ENCODE results near the gene CTNNBL1. TPM values are rescaled to one million over a fixed set of nuclear protein-coding genes. Genes with fewer than 3 reads are reported as not detected.

Gene CTNNBL1
- total RNA-seq, 1 experiment from 2014 or later: 55.4 TPM

DNA sequence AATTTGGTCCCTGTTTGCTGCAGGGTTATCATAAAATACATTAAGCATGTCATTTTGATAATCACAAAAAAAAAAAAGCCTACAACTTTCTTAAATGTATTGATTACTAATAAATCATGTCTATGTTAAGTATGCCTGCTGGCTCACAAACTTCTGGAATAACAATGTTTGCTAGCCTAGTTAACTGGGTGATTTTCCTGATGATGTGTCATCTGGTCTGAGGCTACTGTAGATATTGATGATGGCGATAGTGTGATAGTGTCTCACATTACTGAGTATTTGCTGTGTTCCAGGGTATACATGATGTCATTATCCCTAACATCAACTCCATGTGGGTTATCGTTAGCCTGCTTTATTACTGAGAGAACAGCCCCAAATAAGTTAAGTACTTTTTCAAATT is 122.9 kb downstream of the CTNNBL1 start:
- RAD21 ChIA-PET (ENCODE audit: low non-redundant PET in 1 of 2, low total read pairs in 2 of 2, uncharacterized antibody in 2 of 2, unreplicated experiment in 2 of 2): no interaction called here
- CTCF ChIA-PET: no interaction called here
- ATAC-seq (no peak), DNase-seq (ENCODE audit: low read depth, low spot score) (no peak)
- Histone ChIP-seq H3K4me3 (replicated peaks in 1 of 2; ENCODE audit: low read depth in 1 of 2, low read length in 2 of 2) (no peak overlapping the region), H3K36me3 (ENCODE audit: control insufficient read depth in 1 of 2, insufficient read depth in 2 of 2, low read length in 2 of 2) (no peaks in the 10 kb centered on the region), H3K27me3 (ENCODE audit: insufficient read depth, low read length) (no peaks in the 10 kb centered on the region), H3K4me2 (ENCODE audit: low read length) (no peak overlapping the region), H3K4me1 (ENCODE audit: control insufficient read depth in 1 of 2, insufficient read depth in 2 of 2, low read length in 2 of 2) (peaks cover 4 to 20% of the 10 kb centered on the region in 2 experiments; a peak in 3 of 4 replicates), H4K20me1 (ENCODE audit: insufficient read depth) (no peaks in the 10 kb centered on the region), H3K9me2 (ENCODE audit: insufficient read depth) (no peaks in the 10 kb centered on the region), H3K27ac (ENCODE audit: low read depth, low read length) (no peak overlapping the region), H2AFZ (ENCODE audit: low read depth, low read length, poor library complexity, severe bottlenecking) (no peak overlapping the region), H3K79me2 (ENCODE audit: insufficient read depth, low read length) (no peaks in the 10 kb centered on the region), H3K9me3 (ENCODE audit: control insufficient read depth in 1 of 2, insufficient read depth in 1 of 2, low read depth in 1 of 2, low read length in 2 of 2) (no peaks in the 10 kb centered on the region), H3K9ac (ENCODE audit: low read length) (no peak overlapping the region)
- no peak for TF ChIP-seq EZH2phosphoT487 (IDR thresholded peaks at IDR 0.05; ENCODE audit: borderline replicate concordance)
- TF ChIP-seq, protein P1, sequence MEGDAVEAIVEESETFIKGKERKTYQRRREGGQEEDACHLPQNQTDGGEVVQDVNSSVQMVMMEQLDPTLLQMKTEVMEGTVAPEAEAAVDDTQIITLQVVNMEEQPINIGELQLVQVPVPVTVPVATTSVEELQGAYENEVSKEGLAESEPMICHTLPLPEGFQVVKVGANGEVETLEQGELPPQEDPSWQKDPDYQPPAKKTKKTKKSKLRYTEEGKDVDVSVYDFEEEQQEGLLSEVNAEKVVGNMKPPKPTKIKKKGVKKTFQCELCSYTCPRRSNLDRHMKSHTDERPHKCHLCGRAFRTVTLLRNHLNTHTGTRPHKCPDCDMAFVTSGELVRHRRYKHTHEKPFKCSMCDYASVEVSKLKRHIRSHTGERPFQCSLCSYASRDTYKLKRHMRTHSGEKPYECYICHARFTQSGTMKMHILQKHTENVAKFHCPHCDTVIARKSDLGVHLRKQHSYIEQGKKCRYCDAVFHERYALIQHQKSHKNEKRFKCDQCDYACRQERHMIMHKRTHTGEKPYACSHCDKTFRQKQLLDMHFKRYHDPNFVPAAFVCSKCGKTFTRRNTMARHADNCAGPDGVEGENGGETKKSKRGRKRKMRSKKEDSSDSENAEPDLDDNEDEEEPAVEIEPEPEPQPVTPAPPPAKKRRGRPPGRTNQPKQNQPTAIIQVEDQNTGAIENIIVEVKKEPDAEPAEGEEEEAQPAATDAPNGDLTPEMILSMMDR (IDR thresholded peaks at IDR 0.05 in 2 of 3, conservative IDR thresholded peaks at IDR 0.05 in 1 of 3; ENCODE audit: borderline replicate concordance in 1 of 3, insufficient read depth in 1 of 3, low read depth in 2 of 3, low read length in 2 of 3): no peak
- TF ChIP-seq CEBPB (IDR thresholded peaks at IDR 0.05; ENCODE audit: low read depth): no peak
- no peak for TF ChIP-seq TCF7L2 (IDR thresholded peaks at IDR 0.05; ENCODE audit: borderline replicate concordance, extremely low read depth, insufficient read depth, insufficient read length)
- no peak for TF ChIP-seq SRF (IDR thresholded peaks at IDR 0.05; ENCODE audit: low read depth)
- no peak for TF ChIP-seq SIN3A (IDR thresholded peaks at IDR 0.05; ENCODE audit: low read depth)
- no peak for TF ChIP-seq EZH2 (IDR thresholded peaks at IDR 0.05)
- TF ChIP-seq ZNF274 (IDR thresholded peaks at IDR 0.05; ENCODE audit: low read depth, low read length): no peak
- TF ChIP-seq RAD21 (IDR thresholded peaks at IDR 0.05; ENCODE audit: low read depth): no peak
- TF ChIP-seq, protein P2, sequence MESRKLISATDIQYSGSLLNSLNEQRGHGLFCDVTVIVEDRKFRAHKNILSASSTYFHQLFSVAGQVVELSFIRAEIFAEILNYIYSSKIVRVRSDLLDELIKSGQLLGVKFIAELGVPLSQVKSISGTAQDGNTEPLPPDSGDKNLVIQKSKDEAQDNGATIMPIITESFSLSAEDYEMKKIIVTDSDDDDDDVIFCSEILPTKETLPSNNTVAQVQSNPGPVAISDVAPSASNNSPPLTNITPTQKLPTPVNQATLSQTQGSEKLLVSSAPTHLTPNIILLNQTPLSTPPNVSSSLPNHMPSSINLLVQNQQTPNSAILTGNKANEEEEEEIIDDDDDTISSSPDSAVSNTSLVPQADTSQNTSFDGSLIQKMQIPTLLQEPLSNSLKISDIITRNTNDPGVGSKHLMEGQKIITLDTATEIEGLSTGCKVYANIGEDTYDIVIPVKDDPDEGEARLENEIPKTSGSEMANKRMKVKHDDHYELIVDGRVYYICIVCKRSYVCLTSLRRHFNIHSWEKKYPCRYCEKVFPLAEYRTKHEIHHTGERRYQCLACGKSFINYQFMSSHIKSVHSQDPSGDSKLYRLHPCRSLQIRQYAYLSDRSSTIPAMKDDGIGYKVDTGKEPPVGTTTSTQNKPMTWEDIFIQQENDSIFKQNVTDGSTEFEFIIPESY (IDR thresholded peaks at IDR 0.05; ENCODE audit: extremely low read depth, insufficient replicate concordance, low read length): no peak
- TF ChIP-seq POLR2A (IDR thresholded peaks at IDR 0.05; ENCODE audit: borderline replicate concordance, extremely low read depth, insufficient read depth, insufficient read length): no peak
- TF ChIP-seq FOSL1 (IDR thresholded peaks at IDR 0.05; ENCODE audit: low read depth): no peak
- TF ChIP-seq, protein P3, sequence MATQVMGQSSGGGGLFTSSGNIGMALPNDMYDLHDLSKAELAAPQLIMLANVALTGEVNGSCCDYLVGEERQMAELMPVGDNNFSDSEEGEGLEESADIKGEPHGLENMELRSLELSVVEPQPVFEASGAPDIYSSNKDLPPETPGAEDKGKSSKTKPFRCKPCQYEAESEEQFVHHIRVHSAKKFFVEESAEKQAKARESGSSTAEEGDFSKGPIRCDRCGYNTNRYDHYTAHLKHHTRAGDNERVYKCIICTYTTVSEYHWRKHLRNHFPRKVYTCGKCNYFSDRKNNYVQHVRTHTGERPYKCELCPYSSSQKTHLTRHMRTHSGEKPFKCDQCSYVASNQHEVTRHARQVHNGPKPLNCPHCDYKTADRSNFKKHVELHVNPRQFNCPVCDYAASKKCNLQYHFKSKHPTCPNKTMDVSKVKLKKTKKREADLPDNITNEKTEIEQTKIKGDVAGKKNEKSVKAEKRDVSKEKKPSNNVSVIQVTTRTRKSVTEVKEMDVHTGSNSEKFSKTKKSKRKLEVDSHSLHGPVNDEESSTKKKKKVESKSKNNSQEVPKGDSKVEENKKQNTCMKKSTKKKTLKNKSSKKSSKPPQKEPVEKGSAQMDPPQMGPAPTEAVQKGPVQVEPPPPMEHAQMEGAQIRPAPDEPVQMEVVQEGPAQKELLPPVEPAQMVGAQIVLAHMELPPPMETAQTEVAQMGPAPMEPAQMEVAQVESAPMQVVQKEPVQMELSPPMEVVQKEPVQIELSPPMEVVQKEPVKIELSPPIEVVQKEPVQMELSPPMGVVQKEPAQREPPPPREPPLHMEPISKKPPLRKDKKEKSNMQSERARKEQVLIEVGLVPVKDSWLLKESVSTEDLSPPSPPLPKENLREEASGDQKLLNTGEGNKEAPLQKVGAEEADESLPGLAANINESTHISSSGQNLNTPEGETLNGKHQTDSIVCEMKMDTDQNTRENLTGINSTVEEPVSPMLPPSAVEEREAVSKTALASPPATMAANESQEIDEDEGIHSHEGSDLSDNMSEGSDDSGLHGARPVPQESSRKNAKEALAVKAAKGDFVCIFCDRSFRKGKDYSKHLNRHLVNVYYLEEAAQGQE (IDR thresholded peaks at IDR 0.05; ENCODE audit: low read depth): no peak
- TF ChIP-seq, protein P4, sequence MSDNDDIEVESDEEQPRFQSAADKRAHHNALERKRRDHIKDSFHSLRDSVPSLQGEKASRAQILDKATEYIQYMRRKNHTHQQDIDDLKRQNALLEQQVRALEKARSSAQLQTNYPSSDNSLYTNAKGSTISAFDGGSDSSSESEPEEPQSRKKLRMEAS (IDR thresholded peaks at IDR 0.05): no peak
- no peak for TF ChIP-seq CBX3 (IDR thresholded peaks at IDR 0.05; ENCODE audit: low read depth)
- no TSS peak for BruUV-seq (replicated peaks)
- POLR2A ChIA-PET: no interaction called here
- intact Hi-C loops (cut with micrococcal nuclease): no loop called here

Data from HCT116 (cell line).